RKO (cell line): Measurements from ENCODE around the gene DLGAP4.

Experiments
- DNase-seq: peaks from one replicate; pipeline ENCODE4 v3.0.0-alpha.2; 2016; ENCODE audit warnings: low spot score

DLGAP4 gene

DNA sequence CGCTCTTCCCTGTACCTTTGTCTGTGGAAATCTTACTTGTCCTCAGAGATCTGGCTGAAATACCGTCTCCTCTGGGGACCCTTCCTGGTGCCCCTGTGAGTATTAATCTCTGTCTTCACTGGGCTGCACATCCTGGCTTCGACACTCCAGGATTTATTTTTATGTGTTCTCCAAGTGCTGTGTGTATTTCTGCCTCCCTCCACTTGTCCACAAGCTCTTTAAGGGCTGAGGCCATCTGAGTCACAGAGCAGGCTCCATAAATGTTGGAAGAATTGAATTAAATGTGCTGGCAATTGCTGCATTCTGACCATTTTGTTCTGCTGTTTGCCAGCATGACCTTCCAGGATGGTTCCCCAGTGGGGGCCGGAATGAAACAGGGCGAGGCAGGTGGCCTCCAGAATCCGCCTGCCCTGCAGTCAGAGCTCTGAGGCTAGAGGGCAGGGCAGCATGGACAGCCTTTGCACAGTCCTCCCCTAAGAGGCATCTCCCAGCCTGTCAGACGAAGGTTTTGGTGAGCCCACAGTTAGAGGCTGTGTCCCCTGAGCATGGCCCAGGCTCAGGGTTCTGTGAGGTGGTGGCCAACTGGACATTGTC lies 105.8 kb downstream of the DLGAP4 start:
- DNase-seq, result no peak

DNA sequence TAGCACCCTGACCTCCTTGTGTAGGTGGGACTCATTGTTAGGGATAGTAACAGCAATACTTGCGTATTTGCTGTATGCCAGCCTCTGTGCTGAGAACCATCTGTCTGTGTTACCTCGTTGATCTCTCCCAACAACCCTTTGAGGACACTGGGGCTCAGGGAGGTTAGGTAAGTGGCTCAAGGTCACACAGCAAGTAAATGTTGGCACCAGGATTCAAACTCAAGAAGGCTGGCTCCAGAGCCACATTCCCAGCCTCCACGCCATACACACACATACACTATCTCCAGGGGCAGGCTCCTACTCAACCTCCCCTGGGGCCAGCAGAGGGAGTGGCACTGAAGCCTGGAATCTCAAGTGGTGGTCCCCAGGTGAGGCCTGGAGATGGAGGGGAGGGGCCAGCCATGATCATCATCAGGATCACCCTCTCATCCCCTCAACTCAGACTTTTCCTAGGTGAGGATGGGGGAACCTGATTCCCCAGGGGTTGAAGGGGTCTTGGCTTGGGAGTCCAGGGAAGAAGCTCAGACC lies 109.4 kb downstream of the DLGAP4 start:
- DNase-seq, result no peak

- DNase-seq, result no peak
These were observed 112.6 kb downstream of the DLGAP4 start for GRCh38 chr20:36418711-36419110.

DNA sequence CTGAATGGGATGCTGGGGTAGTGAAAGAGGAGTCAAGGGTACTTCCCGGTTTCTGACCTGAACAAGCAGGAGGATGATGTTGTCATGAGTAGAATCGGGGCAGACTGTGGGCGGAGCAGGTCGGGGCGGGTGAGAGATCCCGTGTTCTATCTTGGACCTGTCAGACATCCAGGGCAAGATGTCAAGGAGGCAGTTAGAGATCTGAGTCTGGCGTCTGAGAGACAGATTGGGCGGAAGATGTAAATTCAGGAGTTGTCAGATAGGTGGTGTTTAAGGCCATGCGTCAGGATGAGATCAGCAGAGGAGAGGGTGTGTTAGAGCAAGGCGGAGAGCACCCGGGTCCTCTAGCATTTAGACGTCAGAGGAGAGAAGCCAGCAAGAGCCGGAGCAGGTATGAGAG lies 115.5 kb downstream of the DLGAP4 start:
- peak; percentile 29 for DNase-seq

- no peak for DNase-seq
These were observed 118.2 kb downstream of the DLGAP4 start for GRCh38 chr20:36424314-36424713.

GRCh38 chr20:36425166-36425565 lies 119.0 kb downstream of the DLGAP4 start:
- DNase-seq, result no peak

GRCh38 chr20:36431604-36432003 lies 125.5 kb downstream of the DLGAP4 start:
- no peak for DNase-seq

- no peak for DNase-seq
These were observed 126.0 kb downstream of the DLGAP4 start for GRCh38 chr20:36432096-36432495.

GRCh38 chr20:36434383-36434782 lies 128.2 kb downstream of the DLGAP4 start:
- no peak for DNase-seq

DNA sequence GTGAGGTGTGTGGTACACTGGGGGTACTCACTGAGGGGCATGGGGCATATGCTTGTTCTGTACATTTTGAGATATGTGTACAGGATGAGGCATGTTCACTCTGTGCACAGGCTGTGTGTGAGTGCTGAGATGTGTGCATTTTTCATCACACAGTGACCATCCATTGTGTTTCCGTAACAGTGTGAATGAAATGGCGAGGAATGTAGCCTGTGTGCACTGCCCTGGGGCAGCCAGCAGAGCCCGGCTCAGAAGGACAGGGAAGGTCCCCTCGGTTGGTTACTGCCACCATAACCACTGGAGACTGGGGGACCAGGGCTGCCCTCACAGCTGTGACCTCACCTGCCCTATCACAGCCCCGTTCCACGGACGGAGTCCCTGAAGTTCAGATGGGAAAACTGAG lies 129.0 kb downstream of the DLGAP4 start:
- no peak for DNase-seq

- DNase-seq, result peak; percentile 24
These were observed 129.7 kb downstream of the DLGAP4 start for GRCh38 chr20:36435592-36436541.

GRCh38 chr20:36439040-36439730 lies 133.0 kb downstream of the DLGAP4 start:
- peak; percentile 72 for DNase-seq

DNA sequence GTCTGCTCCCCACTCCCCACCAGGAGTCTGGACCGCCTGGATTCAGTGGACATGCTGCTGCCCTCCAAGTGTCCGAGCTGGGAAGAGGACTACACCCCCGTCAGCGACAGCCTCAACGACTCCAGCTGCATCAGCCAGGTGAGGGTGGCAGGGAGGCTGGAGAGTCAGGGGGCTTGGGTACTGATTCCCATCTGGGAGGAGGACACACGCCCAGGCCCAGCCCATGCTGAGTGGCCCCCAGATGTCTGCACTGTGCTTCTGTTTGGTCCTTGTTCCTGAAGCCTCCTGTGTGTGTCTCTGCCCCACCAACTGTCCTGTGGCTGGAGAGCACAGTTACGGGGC lies 133.6 kb downstream of the DLGAP4 start:
- DNase-seq, result no peak

DNA sequence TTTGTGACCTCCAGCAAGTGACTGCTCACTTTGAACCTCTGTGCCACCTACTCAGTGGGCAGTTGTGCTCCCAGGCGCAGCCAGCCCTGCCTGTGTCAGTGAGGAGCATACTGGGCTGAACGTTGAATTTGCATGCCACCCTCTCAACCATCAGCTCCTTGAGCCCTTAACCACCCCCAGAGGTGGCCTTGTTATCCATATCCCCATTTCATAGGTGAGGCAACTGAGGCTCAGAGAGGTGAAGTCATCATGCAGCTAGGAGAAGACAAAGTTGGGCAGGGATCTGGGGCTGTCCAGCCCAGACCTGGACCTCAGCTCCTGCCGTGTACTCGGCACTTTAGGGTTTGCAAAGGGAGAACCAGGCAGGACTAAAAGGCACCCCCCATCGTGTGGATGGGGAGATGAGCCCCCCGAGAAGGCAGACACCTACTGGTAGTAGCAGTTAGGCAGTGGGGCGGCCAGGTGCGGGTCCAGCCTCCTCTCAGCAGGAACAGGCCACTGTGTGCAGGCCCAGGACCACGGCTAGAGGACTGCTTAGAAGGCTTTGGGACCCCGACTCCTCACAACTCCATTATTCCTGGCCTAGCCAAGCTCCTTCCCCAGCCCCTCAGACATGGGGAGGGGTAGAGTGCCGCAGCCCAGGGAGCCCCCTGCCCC lies 134.4 kb downstream of the DLGAP4 start:
- DNase-seq, result no peak

- no peak for DNase-seq
These were observed 134.9 kb downstream of the DLGAP4 start for GRCh38 chr20:36441027-36441414.

GRCh38 chr20:36441416-36441815 lies 135.3 kb downstream of the DLGAP4 start:
- DNase-seq, result no peak

- DNase-seq, result no peak
These were observed 139.7 kb downstream of the DLGAP4 start for GRCh38 chr20:36445847-36446246.

DNA sequence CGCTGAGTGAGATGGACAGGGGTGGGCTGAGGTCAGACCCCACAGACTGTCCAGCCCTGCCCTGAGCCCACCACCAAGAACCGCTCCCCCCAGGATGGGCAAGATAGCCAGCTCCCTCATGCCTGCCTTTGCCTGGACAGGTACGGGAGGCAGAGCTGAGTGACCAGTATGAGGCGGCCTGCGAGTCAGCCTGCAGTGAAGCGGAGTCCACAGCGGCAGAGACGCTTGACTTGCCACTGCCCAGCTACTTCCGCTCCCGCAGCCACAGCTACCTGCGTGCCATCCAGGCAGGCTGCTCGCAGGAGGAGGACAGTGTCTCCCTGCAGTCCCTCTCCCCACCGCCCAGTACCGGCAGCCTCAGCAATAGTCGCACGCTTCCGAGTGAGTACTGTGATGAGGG lies 140.4 kb downstream of the DLGAP4 start:
- no peak for DNase-seq

GRCh38 chr20:36447101-36447500 lies 141.0 kb downstream of the DLGAP4 start:
- no peak for DNase-seq

GRCh38 chr20:36449663-36450062 lies 143.5 kb downstream of the DLGAP4 start:
- DNase-seq, result no peak

GRCh38 chr20:36454332-36454697 lies 148.2 kb downstream of the DLGAP4 start:
- no peak for DNase-seq

DNA sequence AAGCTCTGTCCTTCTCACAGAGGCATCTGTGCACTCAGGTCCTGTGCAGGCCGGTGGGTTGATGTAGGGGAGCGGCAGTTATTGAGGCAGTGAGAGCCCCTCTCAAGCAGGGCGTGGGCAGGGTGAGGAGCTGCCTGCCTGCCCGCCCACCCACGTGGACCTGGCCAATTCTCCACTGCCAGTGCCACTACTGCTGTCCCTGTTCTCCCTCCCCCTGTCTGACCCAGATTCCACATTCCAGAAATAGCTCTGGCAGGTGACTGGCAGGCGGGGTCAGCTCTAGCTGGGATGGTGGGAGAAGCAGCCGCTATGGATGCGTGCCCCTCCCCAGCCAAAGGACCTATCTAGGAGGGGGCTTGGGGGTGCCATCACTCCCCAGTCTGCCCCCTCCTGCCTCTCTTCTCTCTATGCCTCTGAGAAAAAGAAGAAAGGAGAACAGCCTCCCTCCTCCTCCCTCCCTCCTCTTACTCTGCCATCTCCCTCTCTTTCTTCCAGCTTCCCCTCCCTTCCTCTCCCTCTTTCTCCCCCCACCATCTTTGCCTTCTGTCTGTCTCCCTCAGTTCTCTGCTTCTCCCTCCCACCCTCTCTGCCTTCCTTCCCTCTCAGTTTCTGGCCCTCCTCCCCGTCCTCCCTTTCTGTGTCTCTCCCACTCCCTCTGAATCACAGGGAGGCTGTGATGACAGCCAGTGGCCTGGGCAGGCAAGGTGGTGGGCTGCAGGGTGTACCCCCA lies 148.7 kb downstream of the DLGAP4 start:
- DNase-seq, result no peak
